AG04450 (cell line): ENCODE results near the gene PPIA. TPM values are rescaled to one million over a fixed set of nuclear protein-coding genes. Genes with fewer than 3 reads are reported as not detected.

Experiments
- CTCF ChIA-PET: fragments of 300-600, 350-600 bp; formaldehyde crosslinking; extraction: SDS; loops from one replicate; lab custom pipeline; 2022; ENCODE audit warnings: antibody characterized with exemption, inconsistent platforms; lab: Charles Lee
- POLR2A ChIA-PET: fragments of 350-600 bp; formaldehyde crosslinking; extraction: SDS; loops from one replicate; lab custom pipeline; 2021; ENCODE audit warnings: antibody characterized with exemption, inconsistent platforms; lab: Yijun Ruan, JAX
- DNase-seq: peaks from one replicate; pipeline ENCODE4 v3.0.0-alpha.2; 2011; ENCODE audit warnings: low read depth, low spot score
- H3K27ac ChIP-seq: one replicate; pipeline ENCODE4 v1.5.1; 2012; ENCODE audit warnings: low read depth, low read length, control low read depth
- H3K27me3 ChIP-seq: one replicate; pipeline ENCODE4 v1.6.0; 2012; ENCODE audit warnings: low read length; ENCODE audit not compliant: control insufficient read depth, insufficient read depth
- H3K4me3 ChIP-seq: 2 replicates; pipeline ENCODE4 v1.5.1; 2011; ENCODE audit warnings: mild to moderate bottlenecking, low read depth, low read length, control low read depth
- H3K9me3 ChIP-seq: 2 replicates; pipeline ENCODE4 v1.5.1; 2012; ENCODE audit warnings: low read length; ENCODE audit not compliant: control insufficient read depth, insufficient read depth
- polyA plus RNA-seq: library from polyadenylated mRNA; depleted of rRNA; stranded (reverse); fragments of >200 nt; gene quantifications from 2 replicates; pipeline ENCODE4 v1.2.3, GENCODE V29; 2011
- TF ChIP-seq, protein P1 (sequence below): IDR thresholded peaks from 2 replicates; pipeline ENCODE4 v1.5.1; 2011; ENCODE audit warnings: low read depth, low read length, control low read depth, inconsistent platforms

PPIA gene
- polyA plus RNA-seq, 1 experiment, result 5,100 TPM

- ChIA-PET CTCF (interaction anchor here (1.1 kb wide), 1 partner anchor 95 kb away, joined by 3 read pairs; no protein-coding TSS in a partner anchor), POLR2A (no interaction called here)
- TF ChIP-seq, protein P1, sequence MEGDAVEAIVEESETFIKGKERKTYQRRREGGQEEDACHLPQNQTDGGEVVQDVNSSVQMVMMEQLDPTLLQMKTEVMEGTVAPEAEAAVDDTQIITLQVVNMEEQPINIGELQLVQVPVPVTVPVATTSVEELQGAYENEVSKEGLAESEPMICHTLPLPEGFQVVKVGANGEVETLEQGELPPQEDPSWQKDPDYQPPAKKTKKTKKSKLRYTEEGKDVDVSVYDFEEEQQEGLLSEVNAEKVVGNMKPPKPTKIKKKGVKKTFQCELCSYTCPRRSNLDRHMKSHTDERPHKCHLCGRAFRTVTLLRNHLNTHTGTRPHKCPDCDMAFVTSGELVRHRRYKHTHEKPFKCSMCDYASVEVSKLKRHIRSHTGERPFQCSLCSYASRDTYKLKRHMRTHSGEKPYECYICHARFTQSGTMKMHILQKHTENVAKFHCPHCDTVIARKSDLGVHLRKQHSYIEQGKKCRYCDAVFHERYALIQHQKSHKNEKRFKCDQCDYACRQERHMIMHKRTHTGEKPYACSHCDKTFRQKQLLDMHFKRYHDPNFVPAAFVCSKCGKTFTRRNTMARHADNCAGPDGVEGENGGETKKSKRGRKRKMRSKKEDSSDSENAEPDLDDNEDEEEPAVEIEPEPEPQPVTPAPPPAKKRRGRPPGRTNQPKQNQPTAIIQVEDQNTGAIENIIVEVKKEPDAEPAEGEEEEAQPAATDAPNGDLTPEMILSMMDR, result no peak
- no peak for DNase-seq
- Histone ChIP-seq H3K4me3 (no peak overlapping the region), H3K27ac (no peak overlapping the region), H3K9me3 (no peaks in the 10 kb centered on the region; the same call in 1 of the 2 replicates), H3K27me3 (no peaks in the 10 kb centered on the region)
These were observed 33.6 kb upstream of the PPIA start for GRCh38 chr7:44762726-44763522.

DNA sequence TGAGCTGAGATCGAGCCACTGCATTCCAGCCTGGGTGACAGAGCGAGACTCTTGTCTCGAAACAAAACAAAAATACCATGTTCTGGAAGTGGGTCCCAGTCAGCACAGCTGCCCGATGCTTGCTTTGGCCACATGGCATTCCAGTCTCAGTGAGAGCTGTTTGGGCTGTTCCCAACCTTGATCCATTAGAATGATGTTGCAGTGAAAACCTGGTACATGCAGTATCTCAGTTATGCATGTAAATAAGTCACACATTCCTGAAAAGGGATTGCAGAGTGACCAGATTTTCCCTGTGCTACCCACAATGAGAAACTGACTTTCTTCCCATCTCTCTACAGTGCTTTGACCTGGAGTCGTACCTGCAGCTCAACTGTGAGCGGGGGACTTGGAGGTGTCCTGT is 32.4 kb upstream of the PPIA start:
- ChIA-PET CTCF (no interaction called here), POLR2A (no interaction called here)
- TF ChIP-seq, protein P1, result no peak
- Histone ChIP-seq H3K27ac (no peak overlapping the region), H3K9me3 (no peaks in the 10 kb centered on the region; the same call in 1 of the 2 replicates), H3K4me3 (no peak overlapping the region), H3K27me3 (no peaks in the 10 kb centered on the region)
- DNase-seq, result no peak

GRCh38 chr7:44764665-44765578 is 31.6 kb upstream of the PPIA start:
- Histone ChIP-seq H3K4me3 (no peak overlapping the region), H3K27ac (no peak overlapping the region), H3K9me3 (no peaks in the 10 kb centered on the region; the same call in 1 of the 2 replicates), H3K27me3 (no peaks in the 10 kb centered on the region)
- CTCF ChIA-PET, result no interaction called here
- no peak for DNase-seq
- TF ChIP-seq, protein P1, result no peak
- POLR2A ChIA-PET, result no interaction called here

DNA sequence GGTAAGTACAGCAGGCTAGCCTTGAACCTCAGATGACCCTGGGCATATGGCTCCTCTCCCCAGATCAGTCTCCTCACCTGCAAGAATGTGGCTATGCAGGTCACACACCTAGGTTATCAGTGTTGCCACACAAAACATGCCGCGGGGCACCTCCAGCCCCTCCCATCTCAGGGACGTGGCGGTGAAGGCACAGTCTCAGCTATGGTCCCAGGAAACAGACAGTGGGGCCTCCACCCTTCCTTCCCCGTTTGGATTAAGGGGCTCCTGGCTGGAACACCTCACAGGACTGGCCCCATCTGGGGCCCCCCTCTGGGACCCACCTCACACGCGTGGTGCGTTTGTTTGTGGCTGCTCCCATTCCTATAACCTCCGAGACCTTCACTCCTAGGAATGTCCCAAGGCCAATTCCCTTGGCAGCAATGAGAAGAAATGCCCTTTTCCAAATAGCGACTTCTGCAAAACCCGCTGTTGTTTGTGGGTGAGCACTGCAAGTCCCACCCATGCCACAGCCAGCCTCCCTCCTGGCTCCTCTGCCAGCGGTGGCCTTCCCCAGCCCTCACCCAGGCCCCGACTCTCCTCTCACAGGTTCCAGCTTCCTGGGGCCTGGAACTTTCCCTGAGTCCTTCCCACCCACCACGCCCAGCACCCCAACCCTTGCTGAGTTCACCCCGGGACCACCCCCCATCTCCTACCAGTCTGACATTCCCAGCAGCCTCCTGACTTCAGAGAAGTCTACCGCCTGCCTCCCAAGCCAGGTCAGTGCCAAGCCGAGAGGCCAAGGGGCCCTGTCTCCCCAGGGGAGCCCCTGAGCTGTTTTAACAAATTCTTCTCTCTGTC is 30.7 kb upstream of the PPIA start:
- Histone ChIP-seq H3K9me3 (no peaks in the 10 kb centered on the region; the same call in 1 of the 2 replicates), H3K27ac (no peak overlapping the region), H3K27me3 (no peaks in the 10 kb centered on the region), H3K4me3 (no peak overlapping the region)
- ChIA-PET CTCF (no interaction called here), POLR2A (no interaction called here)
- DNase-seq, result no peak
- TF ChIP-seq, protein P1, result no peak
